ENCODE measurements around the gene CCL7. TPM values are rescaled to one million over a fixed set of nuclear protein-coding genes. Genes with fewer than 3 reads are reported as not detected.
A peak's percentile ranks its signal among the peaks of the same experiment; 100 is the strongest.

Gene CCL7
- total RNA-seq, 1 donor from 2014 or later: not detected

DNA sequence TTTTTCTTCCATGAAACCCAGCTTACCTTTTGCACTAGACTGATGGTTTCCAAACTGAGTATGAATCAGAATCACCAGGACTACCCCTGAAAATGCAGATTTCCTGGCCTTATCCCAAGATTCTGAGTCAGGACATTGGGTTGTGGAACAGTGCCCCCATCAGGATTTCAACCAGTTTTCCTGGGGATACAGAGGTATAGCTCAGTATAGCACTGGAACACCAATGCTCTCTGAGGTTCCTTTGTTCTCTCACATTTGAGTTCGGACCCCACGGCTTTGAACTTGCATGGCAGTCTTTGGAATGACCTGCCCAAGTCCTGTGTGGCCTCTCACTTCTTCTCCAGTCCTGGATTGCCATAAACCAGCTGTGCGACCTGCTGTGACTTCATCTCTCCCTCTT, 36.4 kb downstream of the CCL7 start:
- DNase-seq (ENCODE audit: missing footprints): no peak
- peak; percentile 73 for ATAC-seq
- intact Hi-C loops (cut with DNase I): loop anchor here (2.0 to 5.0 kb wide), 3 partner anchors 54 to 106 kb away; partner anchors contain the start of gene CCL1

GRCh38 chr17:34307110-34307509, 37.1 kb downstream of the CCL7 start:
- intact Hi-C loops (cut with DNase I): loop anchor here (2.0 to 5.0 kb wide), 3 partner anchors 55 to 106 kb away; partner anchors contain the start of gene CCL1
- ATAC-seq (peak; percentile 63), DNase-seq (ENCODE audit: missing footprints) (peak; percentile 73)

DNA sequence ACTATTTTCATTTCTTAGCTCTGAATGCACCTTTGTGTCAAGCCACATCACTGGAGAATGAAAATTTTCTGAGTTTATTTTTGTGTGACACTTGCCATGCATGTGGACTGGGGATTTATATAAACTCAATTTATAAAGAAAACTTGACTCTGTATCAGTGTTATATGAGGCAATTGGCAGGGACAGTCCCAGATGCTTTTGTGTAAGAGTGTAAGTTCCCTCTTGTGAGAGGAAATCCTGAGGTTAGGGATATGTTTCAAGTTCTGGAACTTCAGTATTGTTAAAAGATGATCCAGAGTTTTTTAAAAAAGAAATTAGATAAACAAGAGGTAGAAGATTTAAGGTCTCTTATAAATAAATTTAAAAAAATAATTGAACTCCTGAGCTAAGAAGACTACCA, 38.4 kb downstream of the CCL7 start:
- intact Hi-C loops (cut with DNase I): loop anchor here (2.0 to 5.0 kb wide), 3 partner anchors 54 to 68 kb away; partner anchors contain the start of gene CCL1
- DNase-seq (ENCODE audit: missing footprints) (no peak), ATAC-seq (no peak)

- ATAC-seq (no peak), DNase-seq (ENCODE audit: missing footprints) (no peak)
- intact Hi-C loops (cut with DNase I): no loop called here
These were observed 41.3 kb downstream of the CCL7 start for GRCh38 chr17:34311291-34311690.

GRCh38 chr17:34312080-34312479, 42.1 kb downstream of the CCL7 start:
- intact Hi-C loops (cut with DNase I): no loop called here
- no peak for DNase-seq (ENCODE audit: missing footprints)
- peak; percentile 82 for ATAC-seq

- peak; percentile 69 for ATAC-seq
- intact Hi-C loops (cut with DNase I): no loop called here
- no peak for DNase-seq (ENCODE audit: missing footprints)
These were observed 43.1 kb downstream of the CCL7 start for GRCh38 chr17:34313164-34313563.

- intact Hi-C loops (cut with DNase I): no loop called here
- ATAC-seq: peak; percentile 72
- no peak for DNase-seq (ENCODE audit: missing footprints)
These were observed 44.3 kb downstream of the CCL7 start for GRCh38 chr17:34314279-34314678.

DNA sequence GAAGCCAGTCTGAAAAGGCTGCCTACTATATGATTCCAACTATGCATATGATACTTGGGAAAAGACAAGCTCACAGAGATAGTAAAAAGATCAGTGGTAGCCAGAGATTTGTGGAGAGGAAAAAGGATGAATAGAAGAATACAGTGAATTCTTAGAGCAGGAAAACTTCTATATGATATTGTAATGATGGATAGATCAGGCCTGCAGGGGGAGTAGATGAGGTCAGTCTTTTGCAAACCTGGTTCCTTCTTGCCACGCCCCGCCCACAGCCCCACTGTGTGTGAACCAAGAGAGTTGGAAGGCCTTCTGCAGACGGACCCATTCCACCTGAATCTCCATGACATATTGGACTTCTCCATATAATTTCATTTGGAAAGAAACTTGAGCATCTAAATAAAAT, 48.5 kb downstream of the CCL7 start:
- intact Hi-C loops (cut with DNase I): no loop called here
- ATAC-seq (no peak), DNase-seq (ENCODE audit: missing footprints) (no peak)

DNA sequence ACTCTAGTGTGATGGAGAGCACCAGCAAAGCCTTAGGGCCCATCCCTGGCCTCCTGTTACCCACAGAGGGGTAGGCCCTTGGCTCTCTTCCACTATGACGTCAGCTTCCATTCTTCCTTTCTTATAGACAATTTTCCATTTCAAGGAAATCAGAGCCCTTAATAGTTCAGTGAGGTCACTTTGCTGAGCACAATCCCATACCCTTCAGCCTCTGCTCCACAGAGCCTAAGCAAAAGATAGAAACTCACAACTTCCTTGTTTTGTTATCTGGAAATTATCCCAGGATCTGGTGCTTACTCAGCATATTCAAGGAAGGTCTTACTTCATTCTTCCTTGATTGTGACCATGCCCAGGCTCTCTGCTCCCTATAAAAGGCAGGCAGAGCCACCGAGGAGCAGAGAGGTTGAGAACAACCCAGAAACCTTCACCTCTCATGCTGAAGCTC, 49.0 kb downstream of the CCL7 start, which contains the start of gene CCL8:
Gene CCL8, plus strand, starts transcription at position 397 of the 445 bp plus-strand sequence. CDS start 67 bp downstream, outside the sequence.
- ATAC-seq (peak; percentile 38), DNase-seq (ENCODE audit: missing footprints) (no peak)
- intact Hi-C loops (cut with DNase I): no loop called here

Other genes with a start within 250 kb of the CCL7 start
- 33.4 TPM for gene CCL2, start 14.9 kb upstream of the CCL7 start, total RNA-seq
- gene CCL11, start 15.5 kb downstream of the CCL7 start, total RNA-seq: 5.4 TPM
- gene CCL8, start 49.2 kb downstream of the CCL7 start, total RNA-seq: not detected
- 1.2 TPM for gene CCL13, start 86.3 kb downstream of the CCL7 start, total RNA-seq
- gene CCL1, start 93.0 kb downstream of the CCL7 start, total RNA-seq: not detected